ENCODE data around the gene TRPM2. TPM values are rescaled to one million over a fixed set of nuclear protein-coding genes. Genes with fewer than 3 reads are reported as not detected.

TRPM2 gene
- total RNA-seq, 1 donor from 2014 or later = 2.2 TPM

- no peak for DNase-seq
Observed at GRCh38 chr21:44463724-44464123, 110.3 kb downstream of the TRPM2 start.

- DNase-seq = no peak
Observed at GRCh38 chr21:44464351-44464750, 110.9 kb downstream of the TRPM2 start.

GRCh38 chr21:44466351-44466954, 113.0 kb downstream of the TRPM2 start:
- DNase-seq = no peak

GRCh38 chr21:44466996-44467858, 113.8 kb downstream of the TRPM2 start:
- no peak for DNase-seq

- no peak for DNase-seq
Observed at GRCh38 chr21:44467859-44468195, 114.4 kb downstream of the TRPM2 start.

GRCh38 chr21:44471341-44471740, 117.9 kb downstream of the TRPM2 start:
- DNase-seq = no peak

- DNase-seq = no peak
Observed at GRCh38 chr21:44471996-44472395, 118.6 kb downstream of the TRPM2 start.

GRCh38 chr21:44473915-44474555, 120.6 kb downstream of the TRPM2 start:
- DNase-seq = no peak

- DNase-seq = no peak
Observed at GRCh38 chr21:44475266-44475845, 121.9 kb downstream of the TRPM2 start.

GRCh38 chr21:44477131-44477530, 123.7 kb downstream of the TRPM2 start:
- DNase-seq = no peak

- no peak for DNase-seq
Observed at GRCh38 chr21:44477712-44478111, 124.3 kb downstream of the TRPM2 start.

- DNase-seq = peak; percentile 14
Observed at GRCh38 chr21:44478124-44478800, 124.8 kb downstream of the TRPM2 start.

GRCh38 chr21:44478801-44479167, 125.4 kb downstream of the TRPM2 start:
- no peak for DNase-seq

- DNase-seq = peak; percentile 13
Observed at GRCh38 chr21:44479556-44480199, 126.3 kb downstream of the TRPM2 start.

- no peak for DNase-seq
Observed at GRCh38 chr21:44480200-44481053, 127.0 kb downstream of the TRPM2 start.

- DNase-seq = no peak
Observed at GRCh38 chr21:44482581-44483287, 129.3 kb downstream of the TRPM2 start.

- DNase-seq = no peak
Observed at GRCh38 chr21:44483288-44484237, 130.1 kb downstream of the TRPM2 start.

- no peak for DNase-seq
Observed at GRCh38 chr21:44484498-44485253, 131.3 kb downstream of the TRPM2 start.
